Measurements from ENCODE around the gene CD2AP.
"Not testable (repeated sequence)": the region's sequence is repeated elsewhere in the genome, so short reads cannot be mapped to it uniquely, and the experiment has no call there.

The CD2AP gene

DNA sequence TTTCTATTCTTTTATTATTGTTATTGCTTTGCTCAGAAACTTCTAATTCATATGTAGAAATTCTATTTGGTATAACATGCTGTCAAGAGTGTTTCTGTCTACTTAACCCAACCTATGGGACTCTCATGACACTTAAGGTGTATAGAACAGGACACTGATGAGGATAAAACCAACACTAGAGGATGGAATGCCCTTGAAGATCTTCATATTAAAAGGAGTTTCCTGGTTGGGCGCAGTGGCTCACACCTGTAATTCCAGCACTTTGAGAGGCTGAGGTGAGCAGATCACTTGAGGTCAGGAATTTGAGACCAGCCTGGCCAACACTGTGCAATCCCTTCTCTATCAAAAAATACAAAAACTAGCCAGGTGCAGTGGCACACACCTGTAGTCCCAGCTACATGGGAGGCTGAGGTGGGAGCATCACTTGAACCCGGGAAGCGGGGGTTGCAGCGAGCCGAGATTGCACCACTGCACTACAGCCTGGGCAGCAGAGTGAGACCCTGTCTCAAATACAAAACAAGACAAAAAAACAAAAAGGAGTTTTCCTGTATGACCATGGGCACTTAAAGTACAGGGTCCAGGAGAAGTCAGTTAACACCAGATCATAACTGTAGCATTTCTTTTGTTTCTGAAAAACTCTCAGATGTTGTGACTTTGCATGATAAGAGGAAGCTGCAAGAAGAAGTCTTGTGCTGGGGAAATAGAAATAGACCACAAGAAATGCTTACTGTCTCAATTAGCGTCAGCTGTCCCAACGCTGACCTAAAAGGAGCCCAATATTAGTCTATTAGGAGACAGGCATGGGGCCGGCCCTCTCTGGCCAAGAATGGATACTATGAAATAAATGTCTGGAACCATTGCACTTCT lies 38.9 kb upstream of the CD2AP start:
- TF ChIP-seq, protein P1, sequence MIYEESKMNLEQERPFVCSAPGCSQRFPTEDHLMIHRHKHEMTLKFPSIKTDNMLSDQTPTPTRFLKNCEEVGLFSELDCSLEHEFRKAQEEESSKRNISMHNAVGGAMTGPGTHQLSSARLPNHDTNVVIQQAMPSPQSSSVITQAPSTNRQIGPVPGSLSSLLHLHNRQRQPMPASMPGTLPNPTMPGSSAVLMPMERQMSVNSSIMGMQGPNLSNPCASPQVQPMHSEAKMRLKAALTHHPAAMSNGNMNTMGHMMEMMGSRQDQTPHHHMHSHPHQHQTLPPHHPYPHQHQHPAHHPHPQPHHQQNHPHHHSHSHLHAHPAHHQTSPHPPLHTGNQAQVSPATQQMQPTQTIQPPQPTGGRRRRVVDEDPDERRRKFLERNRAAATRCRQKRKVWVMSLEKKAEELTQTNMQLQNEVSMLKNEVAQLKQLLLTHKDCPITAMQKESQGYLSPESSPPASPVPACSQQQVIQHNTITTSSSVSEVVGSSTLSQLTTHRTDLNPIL (CRISPR knock-in tag; IDR thresholded peaks at IDR 0.05; ENCODE audit: low read depth) = no peak
- TF ChIP-seq GLIS3 (CRISPR knock-in tag; IDR thresholded peaks at IDR 0.05) (no peak), BACH2 (CRISPR knock-in tag; IDR thresholded peaks at IDR 0.05; ENCODE audit: borderline replicate concordance) (no peak)
- ATAC-seq = no peak

GRCh38 chr6:47439348-47439668 lies 38.3 kb upstream of the CD2AP start:
- no peak for ATAC-seq
- TF ChIP-seq GLIS3 (CRISPR knock-in tag; IDR thresholded peaks at IDR 0.05) (no peak), CSDC2 (CRISPR knock-in tag; IDR thresholded peaks at IDR 0.05) (no peak), POU6F1 (CRISPR knock-in tag; IDR thresholded peaks at IDR 0.05; ENCODE audit: borderline replicate concordance, low read depth) (no peak), ESRRG (CRISPR knock-in tag; IDR thresholded peaks at IDR 0.05) (no peak), ZC3H10 (CRISPR knock-in tag; IDR thresholded peaks at IDR 0.05) (no peak), ZFP3 (CRISPR knock-in tag; IDR thresholded peaks at IDR 0.05) (no peak), TOX (CRISPR knock-in tag; IDR thresholded peaks at IDR 0.05; ENCODE audit: borderline replicate concordance) (no peak), ARNTL (CRISPR knock-in tag; IDR thresholded peaks at IDR 0.05; ENCODE audit: borderline replicate concordance, low read depth) (no peak), CSRNP3 (CRISPR knock-in tag; IDR thresholded peaks at IDR 0.05) (no peak), ZNF565 (CRISPR knock-in tag; conservative IDR thresholded peaks at IDR 0.05; ENCODE audit: low read depth) (no peak), TCF4 (CRISPR knock-in tag; IDR thresholded peaks at IDR 0.05; ENCODE audit: borderline replicate concordance) (no peak), ZNF70 (CRISPR knock-in tag; IDR thresholded peaks at IDR 0.05) (no peak), ZFP30 (CRISPR knock-in tag; IDR thresholded peaks at IDR 0.05) (no peak), OSR1 (CRISPR knock-in tag; IDR thresholded peaks at IDR 0.05) (no peak)

- ATAC-seq = no peak
- TF ChIP-seq CSDC2 (CRISPR knock-in tag; IDR thresholded peaks at IDR 0.05) (no peak), PPARA (CRISPR knock-in tag; IDR thresholded peaks at IDR 0.05; ENCODE audit: borderline replicate concordance) (no peak), ZC3H10 (CRISPR knock-in tag; IDR thresholded peaks at IDR 0.05) (no peak), ZNF70 (CRISPR knock-in tag; IDR thresholded peaks at IDR 0.05) (no peak), BACH2 (CRISPR knock-in tag; IDR thresholded peaks at IDR 0.05; ENCODE audit: borderline replicate concordance) (no peak), ZFP30 (CRISPR knock-in tag; IDR thresholded peaks at IDR 0.05) (no peak), ZFP3 (CRISPR knock-in tag; IDR thresholded peaks at IDR 0.05) (no peak)
- TF ChIP-seq, protein P2, sequence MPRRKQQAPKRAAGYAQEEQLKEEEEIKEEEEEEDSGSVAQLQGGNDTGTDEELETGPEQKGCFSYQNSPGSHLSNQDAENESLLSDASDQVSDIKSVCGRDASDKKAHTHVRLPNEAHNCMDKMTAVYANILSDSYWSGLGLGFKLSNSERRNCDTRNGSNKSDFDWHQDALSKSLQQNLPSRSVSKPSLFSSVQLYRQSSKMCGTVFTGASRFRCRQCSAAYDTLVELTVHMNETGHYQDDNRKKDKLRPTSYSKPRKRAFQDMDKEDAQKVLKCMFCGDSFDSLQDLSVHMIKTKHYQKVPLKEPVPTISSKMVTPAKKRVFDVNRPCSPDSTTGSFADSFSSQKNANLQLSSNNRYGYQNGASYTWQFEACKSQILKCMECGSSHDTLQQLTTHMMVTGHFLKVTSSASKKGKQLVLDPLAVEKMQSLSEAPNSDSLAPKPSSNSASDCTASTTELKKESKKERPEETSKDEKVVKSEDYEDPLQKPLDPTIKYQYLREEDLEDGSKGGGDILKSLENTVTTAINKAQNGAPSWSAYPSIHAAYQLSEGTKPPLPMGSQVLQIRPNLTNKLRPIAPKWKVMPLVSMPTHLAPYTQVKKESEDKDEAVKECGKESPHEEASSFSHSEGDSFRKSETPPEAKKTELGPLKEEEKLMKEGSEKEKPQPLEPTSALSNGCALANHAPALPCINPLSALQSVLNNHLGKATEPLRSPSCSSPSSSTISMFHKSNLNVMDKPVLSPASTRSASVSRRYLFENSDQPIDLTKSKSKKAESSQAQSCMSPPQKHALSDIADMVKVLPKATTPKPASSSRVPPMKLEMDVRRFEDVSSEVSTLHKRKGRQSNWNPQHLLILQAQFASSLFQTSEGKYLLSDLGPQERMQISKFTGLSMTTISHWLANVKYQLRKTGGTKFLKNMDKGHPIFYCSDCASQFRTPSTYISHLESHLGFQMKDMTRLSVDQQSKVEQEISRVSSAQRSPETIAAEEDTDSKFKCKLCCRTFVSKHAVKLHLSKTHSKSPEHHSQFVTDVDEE (CRISPR knock-in tag; IDR thresholded peaks at IDR 0.05) = no peak
- TF ChIP-seq, protein P1 (CRISPR knock-in tag; IDR thresholded peaks at IDR 0.05; ENCODE audit: low read depth) = no peak
Observed at GRCh38 chr6:47440719-47441118, 36.9 kb upstream of the CD2AP start.

- not testable (repeated sequence) for ATAC-seq
Observed at GRCh38 chr6:47444964-47445363, 32.6 kb upstream of the CD2AP start.

Measured in SK-N-SH treated with all-trans-retinoic acid at 6 μM for 48 hours (cell line).